CD4-positive, alpha-beta T cell treated with Interferon gamma for 1 hour (primary cell): ENCODE data around the gene FIP1L1.

Experiments used
- DNase-seq: peaks from one replicate; pipeline ENCODE4 v3.0.0-alpha.2; 2020

Gene FIP1L1

GRCh38 chr4:53477636-53478035 is 100.2 kb downstream of the FIP1L1 start:
- no peak for DNase-seq

- DNase-seq = no peak
Measured at GRCh38 chr4:53478671-53479456, 101.4 kb downstream of the FIP1L1 start.

- DNase-seq = no peak
Measured at GRCh38 chr4:53479736-53480525, 102.5 kb downstream of the FIP1L1 start.

GRCh38 chr4:53480909-53481308 is 103.5 kb downstream of the FIP1L1 start:
- DNase-seq = no peak

GRCh38 chr4:53481586-53481985 is 104.1 kb downstream of the FIP1L1 start:
- DNase-seq = no peak

- DNase-seq = no peak
Measured at GRCh38 chr4:53483250-53483649, 105.8 kb downstream of the FIP1L1 start.

- DNase-seq = no peak
Measured at GRCh38 chr4:53484911-53485657, 107.6 kb downstream of the FIP1L1 start.

- no peak for DNase-seq
Measured at GRCh38 chr4:53485658-53486040, 108.2 kb downstream of the FIP1L1 start.

- no peak for DNase-seq
Measured at GRCh38 chr4:53487766-53488165, 110.3 kb downstream of the FIP1L1 start.

- no peak for DNase-seq
Measured at GRCh38 chr4:53489279-53489889, 111.9 kb downstream of the FIP1L1 start.

- no peak for DNase-seq
Measured at GRCh38 chr4:53490161-53490956, 112.9 kb downstream of the FIP1L1 start.

- no peak for DNase-seq
Measured at GRCh38 chr4:53490965-53491622, 113.7 kb downstream of the FIP1L1 start.

- no peak for DNase-seq
Measured at GRCh38 chr4:53494851-53495250, 117.4 kb downstream of the FIP1L1 start.

- DNase-seq = no peak
Measured at GRCh38 chr4:53497487-53498244, 120.2 kb downstream of the FIP1L1 start.

GRCh38 chr4:53498706-53499105 is 121.3 kb downstream of the FIP1L1 start:
- no peak for DNase-seq

GRCh38 chr4:53499791-53500190 is 122.3 kb downstream of the FIP1L1 start:
- no peak for DNase-seq

GRCh38 chr4:53500546-53500945 is 123.1 kb downstream of the FIP1L1 start:
- DNase-seq = no peak

- DNase-seq = no peak
Measured at GRCh38 chr4:53501561-53501960, 124.1 kb downstream of the FIP1L1 start.

- no peak for DNase-seq
Measured at GRCh38 chr4:53502094-53502493, 124.7 kb downstream of the FIP1L1 start.

- DNase-seq = no peak
Measured at GRCh38 chr4:53505947-53506346, 128.5 kb downstream of the FIP1L1 start.

- DNase-seq = no peak
Measured at GRCh38 chr4:53507058-53507457, 129.6 kb downstream of the FIP1L1 start.
